ENCODE results near the gene OR2T2.
"Not testable (repeated sequence)": the region's sequence is repeated elsewhere in the genome, so short reads cannot be mapped to it uniquely, and the experiment has no call there.

OR2T2 gene

GRCh38 chr1:248450466-248451145 is 5.2 kb downstream of the OR2T2 start:
- not testable (repeated sequence) for DNase-seq (ENCODE audit: low read depth)

- not testable (repeated sequence) for DNase-seq (ENCODE audit: low read depth)
These were observed 8.2 kb downstream of the OR2T2 start for GRCh38 chr1:248453619-248454018.

GRCh38 chr1:248455045-248455444 is 9.6 kb downstream of the OR2T2 start:
- DNase-seq (ENCODE audit: low read depth) = not testable (repeated sequence)

- DNase-seq (ENCODE audit: low read depth) = not testable (repeated sequence)
These were observed 11.2 kb downstream of the OR2T2 start for GRCh38 chr1:248456635-248457034.

GRCh38 chr1:248459117-248459516 is 13.7 kb downstream of the OR2T2 start:
- not testable (repeated sequence) for DNase-seq (ENCODE audit: low read depth)

GRCh38 chr1:248471154-248471553 is 25.7 kb downstream of the OR2T2 start:
- no peak for DNase-seq (ENCODE audit: low read depth)

GRCh38 chr1:248472111-248472510 is 26.7 kb downstream of the OR2T2 start:
- not testable (repeated sequence) for DNase-seq (ENCODE audit: low read depth)

- not testable (repeated sequence) for DNase-seq (ENCODE audit: low read depth)
These were observed 27.6 kb downstream of the OR2T2 start, which contains the start of gene OR2T3 for GRCh38 chr1:248473051-248473450. Gene OR2T3, plus strand, starts transcription at chr1:248473351. Its CDS starts 0 bp downstream, at chr1:248473351.

GRCh38 chr1:248475660-248476059 is 30.2 kb downstream of the OR2T2 start:
- DNase-seq (ENCODE audit: low read depth) = not testable (repeated sequence)

- DNase-seq (ENCODE audit: low read depth) = not testable (repeated sequence)
These were observed 36.5 kb downstream of the OR2T2 start for GRCh38 chr1:248481686-248482579.

- not testable (repeated sequence) for DNase-seq (ENCODE audit: low read depth)
These were observed 42.9 kb downstream of the OR2T2 start, which contains the start of gene OR2T5 for GRCh38 chr1:248488289-248488688. Gene OR2T5, plus strand, starts transcription at chr1:248488589. Its CDS starts 0 bp downstream, at chr1:248488589.

GRCh38 chr1:248496661-248497060 is 51.2 kb downstream of the OR2T2 start:
- DNase-seq (ENCODE audit: low read depth) = not testable (repeated sequence)

GRCh38 chr1:248500305-248501035 is 55.0 kb downstream of the OR2T2 start:
- DNase-seq (ENCODE audit: low read depth) = not testable (repeated sequence)
